DMS153 treated with DMSO at 0.1 percent for 48 hours (cell line): ENCODE measurements around the gene TNIK.

Source experiments
- DNase-seq: peaks from one replicate; lab custom pipeline; 2025; ENCODE audit not compliant: unreplicated experiment; lab: John Stamatoyannopoulos, UW

The TNIK gene

GRCh38 chr3:171013822-171014748 lies 446.1 kb downstream of the TNIK start:
- no peak for DNase-seq

GRCh38 chr3:171011873-171012336 lies 448.3 kb downstream of the TNIK start:
- DNase-seq, result no peak
